Mesothelial cell of epicardium (in vitro differentiated cells): ENCODE data around the gene CXCR4. TPM values are rescaled to one million over a fixed set of nuclear protein-coding genes. Genes with fewer than 3 reads are reported as not detected.
"Not testable (repeated sequence)": the region's sequence is repeated elsewhere in the genome, so short reads cannot be mapped to it uniquely, and the experiment has no call there.

Experiments
- DNase-seq, 2 experiments: peaks; one replicate each; pipeline ENCODE4 v3.0.0; 2021; ENCODE audit warnings: low spot score in 2 of 2; ENCODE audit not compliant: unreplicated experiment in 2 of 2
- H3K27ac Mint-ChIP-seq: 2 replicates; pipeline ENCODE4 v1.8.0; 2021; ENCODE audit warnings: mixed read lengths
- H3K27me3 Mint-ChIP-seq: 2 replicates; pipeline ENCODE4 v1.8.0; 2021; ENCODE audit warnings: low read depth, mixed read lengths
- H3K36me3 Mint-ChIP-seq: 2 replicates; pipeline ENCODE4 v1.8.0; 2021; ENCODE audit warnings: mixed read lengths
- H3K4me1 Mint-ChIP-seq: 2 replicates; pipeline ENCODE4 v1.8.0; 2021; ENCODE audit warnings: mixed read lengths
- H3K4me3 Mint-ChIP-seq: 2 replicates; pipeline ENCODE4 v1.8.0; 2021; ENCODE audit warnings: mild to moderate bottlenecking, moderate library complexity, mixed read lengths
- H3K9me3 Mint-ChIP-seq: 2 replicates; pipeline ENCODE4 v1.8.0; 2021; ENCODE audit warnings: mixed read lengths
- total RNA-seq: library from RNA; stranded (reverse); gene quantifications from 3 replicates; pipeline ENCODE4 v1.2.1, GENCODE V29; 2021
- TF ChIP-seq, protein P1 (sequence below): fragments of 200-600 bp; sonication (generic); IDR thresholded peaks from one replicate; pipeline ENCODE4 v1.5.0; 2021; ENCODE audit warnings: antibody characterized with exemption; ENCODE audit not compliant: unreplicated experiment

The CXCR4 gene
- total RNA-seq, 1 donor from 2014 or later: 2.1 TPM

DNA sequence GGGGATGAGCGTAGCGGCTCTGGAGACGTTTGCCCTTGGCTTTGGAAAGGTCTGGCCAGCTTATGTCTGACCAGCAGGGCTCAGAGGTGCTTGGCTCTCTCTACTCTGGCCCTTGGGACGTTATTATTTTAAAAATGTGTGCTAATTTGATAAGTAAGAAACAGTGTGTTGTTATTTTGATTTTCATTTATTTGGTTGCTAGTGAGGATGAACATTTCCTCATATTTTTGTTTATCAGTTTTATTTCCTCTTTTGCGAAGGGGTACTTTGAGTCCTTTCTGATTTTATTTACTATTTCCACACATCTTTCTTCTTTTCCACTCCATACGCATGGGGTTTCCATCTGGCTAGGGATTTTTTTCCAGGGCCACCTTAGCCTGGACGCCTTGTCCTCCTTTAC lies 11.4 kb downstream of the CXCR4 start:
- TF ChIP-seq, protein P1, sequence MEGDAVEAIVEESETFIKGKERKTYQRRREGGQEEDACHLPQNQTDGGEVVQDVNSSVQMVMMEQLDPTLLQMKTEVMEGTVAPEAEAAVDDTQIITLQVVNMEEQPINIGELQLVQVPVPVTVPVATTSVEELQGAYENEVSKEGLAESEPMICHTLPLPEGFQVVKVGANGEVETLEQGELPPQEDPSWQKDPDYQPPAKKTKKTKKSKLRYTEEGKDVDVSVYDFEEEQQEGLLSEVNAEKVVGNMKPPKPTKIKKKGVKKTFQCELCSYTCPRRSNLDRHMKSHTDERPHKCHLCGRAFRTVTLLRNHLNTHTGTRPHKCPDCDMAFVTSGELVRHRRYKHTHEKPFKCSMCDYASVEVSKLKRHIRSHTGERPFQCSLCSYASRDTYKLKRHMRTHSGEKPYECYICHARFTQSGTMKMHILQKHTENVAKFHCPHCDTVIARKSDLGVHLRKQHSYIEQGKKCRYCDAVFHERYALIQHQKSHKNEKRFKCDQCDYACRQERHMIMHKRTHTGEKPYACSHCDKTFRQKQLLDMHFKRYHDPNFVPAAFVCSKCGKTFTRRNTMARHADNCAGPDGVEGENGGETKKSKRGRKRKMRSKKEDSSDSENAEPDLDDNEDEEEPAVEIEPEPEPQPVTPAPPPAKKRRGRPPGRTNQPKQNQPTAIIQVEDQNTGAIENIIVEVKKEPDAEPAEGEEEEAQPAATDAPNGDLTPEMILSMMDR: no peak
- Mint-ChIP-seq H3K9me3 (no peaks in the 10 kb centered on the region), H3K27me3 (peaks cover 40% of the 10 kb centered on the region), H3K4me3 (no peak overlapping the region), H3K27ac (no peak overlapping the region), H3K36me3 (no peaks in the 10 kb centered on the region), H3K4me1 (no peaks in the 10 kb centered on the region)
- DNase-seq: no peak

DNA sequence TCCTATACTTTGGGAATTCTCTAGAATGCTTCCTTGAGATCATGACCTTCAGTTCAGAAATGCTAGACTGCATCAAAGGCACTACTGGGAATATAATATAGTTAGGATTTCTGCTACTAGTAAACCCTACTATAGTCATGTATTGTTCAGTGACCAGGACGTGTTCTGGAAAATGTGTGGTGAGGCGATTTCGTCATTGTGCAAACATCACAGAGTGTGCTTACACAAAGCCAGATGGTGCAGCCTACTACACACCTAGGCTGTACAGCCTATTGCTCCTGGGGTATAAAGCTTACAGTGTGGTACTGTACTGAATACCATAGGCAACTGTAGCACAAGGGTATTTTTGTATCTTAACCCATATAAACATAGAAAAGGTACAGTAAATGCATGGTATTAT lies 13.0 kb downstream of the CXCR4 start:
- Mint-ChIP-seq H3K27me3 (peaks cover 24% of the 10 kb centered on the region), H3K4me3 (no peak overlapping the region)
- TF ChIP-seq, protein P1: no peak

DNA sequence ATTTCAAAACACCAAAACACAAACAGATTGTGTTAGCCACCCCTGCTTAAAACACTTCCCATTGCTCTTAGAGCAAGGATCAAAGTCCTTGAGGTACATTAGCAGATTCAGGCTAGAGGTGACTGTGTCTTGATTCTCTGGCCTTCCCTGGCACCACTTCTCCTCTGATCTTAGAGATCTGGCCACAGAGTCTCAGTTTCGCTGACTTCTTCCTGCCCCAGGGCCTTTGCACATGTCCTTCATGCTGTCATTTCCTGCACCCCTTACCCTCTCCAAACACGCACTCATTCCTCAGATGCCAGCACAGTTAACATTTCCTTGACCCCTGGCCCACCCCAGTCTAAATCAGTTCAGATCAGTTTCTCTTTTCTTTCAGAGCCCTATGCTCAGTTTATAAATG lies 16.9 kb downstream of the CXCR4 start:
- DNase-seq: no peak
- Mint-ChIP-seq H3K9me3 (no peaks in the 10 kb centered on the region), H3K27ac (no peak overlapping the region), H3K4me3 (no peak overlapping the region), H3K4me1 (no peaks in the 10 kb centered on the region), H3K27me3 (peaks cover 2% of the 10 kb centered on the region), H3K36me3 (no peaks in the 10 kb centered on the region)
- TF ChIP-seq, protein P1: no peak

More for the DNA sequence above, 13.0 kb downstream of the CXCR4 start:
- Mint-ChIP-seq H3K27ac (no peak overlapping the region), H3K36me3 (no peaks in the 10 kb centered on the region), H3K9me3 (no peaks in the 10 kb centered on the region), H3K4me1 (no peaks in the 10 kb centered on the region)
- no peak for DNase-seq

DNA sequence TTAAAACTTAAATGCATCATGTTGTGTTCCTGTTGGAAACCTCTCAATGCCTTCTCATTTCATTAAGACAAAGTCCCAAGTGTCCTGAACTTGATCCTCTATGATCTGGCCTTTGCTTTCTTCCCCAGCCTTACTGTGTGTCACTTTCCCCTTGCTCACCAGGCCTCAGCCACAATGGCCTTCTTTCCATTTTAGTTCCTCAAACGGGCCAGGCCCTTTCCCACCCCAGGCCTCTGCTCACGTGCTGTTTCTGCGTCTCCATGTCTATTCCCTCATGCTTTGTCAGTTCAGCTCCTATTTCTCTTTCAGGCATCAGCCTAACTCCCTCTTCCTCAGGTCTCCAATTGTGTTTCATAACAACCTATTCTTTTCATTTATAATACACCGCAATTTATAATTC lies 19.5 kb downstream of the CXCR4 start:
- no peaks in the 10 kb centered on the region for H3K36me3 Mint-ChIP-seq
- peaks cover 10% of the 10 kb centered on the region for H3K27me3 Mint-ChIP-seq
- H3K9me3 Mint-ChIP-seq: no peaks in the 10 kb centered on the region
- DNase-seq: no peak
- H3K4me1 Mint-ChIP-seq: no peaks in the 10 kb centered on the region
- TF ChIP-seq, protein P1: no peak
- H3K27ac Mint-ChIP-seq: no peak overlapping the region
- no peak overlapping the region for H3K4me3 Mint-ChIP-seq

DNA sequence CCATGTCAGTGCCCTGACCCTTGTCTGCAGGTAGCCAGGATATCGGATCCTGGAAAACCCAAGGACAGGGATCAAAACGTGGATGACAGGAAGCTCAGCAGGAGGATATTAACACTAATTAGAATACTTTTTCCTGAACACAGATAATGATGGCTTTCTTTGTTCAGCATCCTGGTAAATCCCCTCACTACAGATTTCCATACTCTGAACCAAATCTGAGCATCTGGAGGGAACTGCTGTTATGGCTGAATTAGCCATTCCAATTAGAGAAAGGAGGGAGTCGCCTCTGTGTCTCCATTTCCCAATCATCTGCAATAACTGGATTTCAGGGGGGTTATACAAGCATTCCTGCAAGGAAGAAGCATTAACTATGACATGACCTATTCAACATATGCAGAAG lies 24.4 kb downstream of the CXCR4 start:
- H3K4me1 Mint-ChIP-seq: no peaks in the 10 kb centered on the region
- TF ChIP-seq, protein P1: no peak
- H3K27ac Mint-ChIP-seq: no peak overlapping the region
- no peak overlapping the region for H3K4me3 Mint-ChIP-seq
- no peaks in the 10 kb centered on the region for H3K9me3 Mint-ChIP-seq
- DNase-seq: no peak
- peaks cover 25% of the 10 kb centered on the region for H3K27me3 Mint-ChIP-seq
- no peaks in the 10 kb centered on the region for H3K36me3 Mint-ChIP-seq

DNA sequence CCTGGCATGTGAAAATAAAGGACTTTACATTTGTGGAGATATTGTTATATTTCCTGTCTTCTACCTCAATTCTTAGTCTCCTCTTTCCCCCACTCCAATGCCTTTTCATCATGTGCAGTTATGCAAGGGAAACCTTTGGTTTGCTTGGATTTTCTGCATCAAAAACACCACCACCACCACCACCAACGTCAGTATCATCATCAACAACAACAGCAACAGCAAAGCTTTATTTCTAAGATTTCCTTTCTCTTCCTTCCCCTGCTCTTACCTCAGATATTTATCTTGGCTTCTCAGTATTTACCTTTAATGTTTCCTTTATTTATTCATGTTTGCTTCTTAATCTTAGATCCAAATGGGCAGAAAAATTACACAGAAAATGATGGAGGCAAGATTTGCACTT lies 26.1 kb downstream of the CXCR4 start:
- no peaks in the 10 kb centered on the region for H3K4me1 Mint-ChIP-seq
- no peak overlapping the region for H3K27ac Mint-ChIP-seq
- no peak for DNase-seq
- H3K4me3 Mint-ChIP-seq: no peak overlapping the region
- no peaks in the 10 kb centered on the region for H3K36me3 Mint-ChIP-seq
- H3K9me3 Mint-ChIP-seq: no peaks in the 10 kb centered on the region
- peaks cover 25% of the 10 kb centered on the region for H3K27me3 Mint-ChIP-seq
- TF ChIP-seq, protein P1: no peak

DNA sequence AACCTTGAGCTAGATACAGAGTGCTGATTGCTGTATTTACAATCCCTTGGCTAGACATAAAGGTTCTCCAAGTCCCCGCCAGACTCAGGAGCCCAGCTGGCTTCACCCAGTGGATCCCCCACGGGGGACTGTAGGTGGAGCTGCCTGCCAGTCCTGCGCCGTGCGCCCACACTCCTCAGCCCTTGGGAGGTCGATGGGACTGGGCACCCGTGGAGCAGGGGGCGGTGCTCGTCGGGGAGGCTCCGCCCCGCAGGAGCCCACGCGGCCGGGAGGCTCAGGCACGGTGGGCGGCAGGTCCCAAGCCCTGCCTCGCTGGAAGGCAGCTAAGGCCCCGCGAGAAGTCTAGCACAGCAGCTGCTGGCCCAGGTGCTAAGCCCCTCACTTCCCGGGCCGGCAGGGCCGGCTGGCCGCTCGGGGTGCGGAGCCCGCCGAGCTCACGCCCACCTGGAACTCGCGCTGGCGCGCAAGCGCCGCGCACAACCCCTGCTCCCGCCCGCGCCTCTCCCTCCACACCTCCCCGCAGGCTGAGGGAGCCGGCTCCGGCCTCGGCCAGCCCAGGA lies 30.0 kb downstream of the CXCR4 start:
- not testable (repeated sequence) for DNase-seq, H3K36me3 Mint-ChIP-seq, H3K4me3 Mint-ChIP-seq, H3K4me1 Mint-ChIP-seq, H3K9me3 Mint-ChIP-seq, H3K27ac Mint-ChIP-seq
- peaks cover 11% of the 10 kb centered on the region for H3K27me3 Mint-ChIP-seq
